ENCODE measurements around the gene CNR1.
"Not testable (repeated sequence)": the region's sequence is repeated elsewhere in the genome, so short reads cannot be mapped to it uniquely, and the experiment has no call there.

CNR1 gene

GRCh38 chr6:88201734-88202133, 35.6 kb upstream of the CNR1 start:
- not testable (repeated sequence) for H3K9ac ChIP-seq (ENCODE audit: low read depth, low read length, poor library complexity); H3K4me2 ChIP-seq (ENCODE audit: insufficient read depth, low read length, poor library complexity, severe bottlenecking); H3K27ac ChIP-seq (replicated peaks; ENCODE audit: low read length); H2BK5ac ChIP-seq (ENCODE audit: low read length); H4K91ac ChIP-seq (ENCODE audit: low read depth, low read length, poor library complexity); H3K14ac ChIP-seq (ENCODE audit: low read length); H3K79me1 ChIP-seq (ENCODE audit: low read depth, low read length); H3K23ac ChIP-seq (ENCODE audit: low read depth, low read length, poor library complexity); H3K18ac ChIP-seq (ENCODE audit: low read length); H2BK12ac ChIP-seq (ENCODE audit: low read length); H2AFZ ChIP-seq (ENCODE audit: low read length); H3K27me3 ChIP-seq (ENCODE audit: control insufficient read depth in 3 of 3, insufficient read depth in 3 of 3, low read depth in 1 of 3, low read length in 3 of 3); H2AK5ac ChIP-seq (ENCODE audit: low read depth, low read length); H4K8ac ChIP-seq (ENCODE audit: low read depth, low read length); H3K4me1 ChIP-seq (ENCODE audit: control insufficient read depth in 2 of 2, insufficient read depth in 1 of 2, low read depth in 1 of 2, low read length in 2 of 2); H3K36me3 ChIP-seq (replicated peaks in 1 of 2; ENCODE audit: control insufficient read depth in 2 of 2, insufficient read depth in 2 of 2, low read length in 2 of 2); DNase-seq (ENCODE audit: low spot score); H2BK15ac ChIP-seq (ENCODE audit: low read length); H3K9me3 ChIP-seq (replicated peaks in 1 of 2; ENCODE audit: control insufficient read depth in 2 of 2, insufficient read depth in 1 of 2, low read depth in 1 of 2, low read length in 2 of 2); H3K4me3 ChIP-seq (ENCODE audit: low read length in 2 of 2); H3K4ac ChIP-seq (ENCODE audit: low read length); H2BK120ac ChIP-seq (ENCODE audit: low read depth, low read length)

GRCh38 chr6:88184921-88185320, 18.8 kb upstream of the CNR1 start:
- no peak overlapping the region for H2BK12ac ChIP-seq (ENCODE audit: low read length)
- no peak for DNase-seq (ENCODE audit: low spot score)
- no peak overlapping the region for H3K4me3 ChIP-seq (ENCODE audit: low read length in 2 of 2)
- H4K91ac ChIP-seq (ENCODE audit: low read depth, low read length, poor library complexity) = no peak overlapping the region
- no peak overlapping the region for H2AFZ ChIP-seq (ENCODE audit: low read length)
- H3K14ac ChIP-seq (ENCODE audit: low read length) = no peak overlapping the region
- H4K8ac ChIP-seq (ENCODE audit: low read depth, low read length) = no peak overlapping the region
- no peak overlapping the region for H3K9ac ChIP-seq (ENCODE audit: low read depth, low read length, poor library complexity)
- no peak overlapping the region for H3K18ac ChIP-seq (ENCODE audit: low read length)
- H3K79me1 ChIP-seq (ENCODE audit: low read depth, low read length) = no peaks in the 10 kb centered on the region
- H2BK15ac ChIP-seq (ENCODE audit: low read length) = no peak overlapping the region
- WGBS, 2 donors (ENCODE audit: extremely low coverage in 2 of 2, insufficient read length in 2 of 2, insufficient replicate concordance in 1 of 2) = no CpG with 5 or more reads among the region's 4 CpGs
- H3K27ac ChIP-seq (replicated peaks; ENCODE audit: low read length) = no peak overlapping the region
- H3K36me3 ChIP-seq (replicated peaks in 1 of 2; ENCODE audit: control insufficient read depth in 2 of 2, insufficient read depth in 2 of 2, low read length in 2 of 2) = no peaks in the 10 kb centered on the region
- H3K27me3 ChIP-seq (ENCODE audit: control insufficient read depth in 3 of 3, insufficient read depth in 3 of 3, low read depth in 1 of 3, low read length in 3 of 3) = no peaks in the 10 kb centered on the region
- H2AK5ac ChIP-seq (ENCODE audit: low read depth, low read length) = no peak overlapping the region
- no peak overlapping the region for H2BK5ac ChIP-seq (ENCODE audit: low read length)
- no peaks in the 10 kb centered on the region for H3K4me1 ChIP-seq (ENCODE audit: control insufficient read depth in 2 of 2, insufficient read depth in 1 of 2, low read depth in 1 of 2, low read length in 2 of 2)
- H3K9me3 ChIP-seq (replicated peaks in 1 of 2; ENCODE audit: control insufficient read depth in 2 of 2, insufficient read depth in 1 of 2, low read depth in 1 of 2, low read length in 2 of 2) = no peaks in the 10 kb centered on the region
- no peak overlapping the region for H3K4me2 ChIP-seq (ENCODE audit: insufficient read depth, low read length, poor library complexity, severe bottlenecking)
- no peak overlapping the region for H2BK120ac ChIP-seq (ENCODE audit: low read depth, low read length)
- no peak overlapping the region for H3K4ac ChIP-seq (ENCODE audit: low read length)
- H3K23ac ChIP-seq (ENCODE audit: low read depth, low read length, poor library complexity) = no peak overlapping the region

GRCh38 chr6:88183471-88183870, 17.3 kb upstream of the CNR1 start:
- Histone ChIP-seq H3K9me3 (replicated peaks in 1 of 2; ENCODE audit: control insufficient read depth in 2 of 2, insufficient read depth in 1 of 2, low read depth in 1 of 2, low read length in 2 of 2) (no peaks in the 10 kb centered on the region), H3K18ac (ENCODE audit: low read length) (no peak overlapping the region), H2AK5ac (ENCODE audit: low read depth, low read length) (no peak overlapping the region), H3K4me2 (ENCODE audit: insufficient read depth, low read length, poor library complexity, severe bottlenecking) (no peak overlapping the region), H4K8ac (ENCODE audit: low read depth, low read length) (no peak overlapping the region), H3K4me1 (ENCODE audit: control insufficient read depth in 2 of 2, insufficient read depth in 1 of 2, low read depth in 1 of 2, low read length in 2 of 2) (no peaks in the 10 kb centered on the region), H4K91ac (ENCODE audit: low read depth, low read length, poor library complexity) (no peak overlapping the region), H3K27me3 (ENCODE audit: control insufficient read depth in 3 of 3, insufficient read depth in 3 of 3, low read depth in 1 of 3, low read length in 3 of 3) (no peaks in the 10 kb centered on the region), H2BK15ac (ENCODE audit: low read length) (no peak overlapping the region), H2AFZ (ENCODE audit: low read length) (no peak overlapping the region), H2BK12ac (ENCODE audit: low read length) (no peak overlapping the region), H3K4me3 (ENCODE audit: low read length in 2 of 2) (no peak overlapping the region), H3K9ac (ENCODE audit: low read depth, low read length, poor library complexity) (no peak overlapping the region), H3K36me3 (replicated peaks in 1 of 2; ENCODE audit: control insufficient read depth in 2 of 2, insufficient read depth in 2 of 2, low read length in 2 of 2) (no peaks in the 10 kb centered on the region), H3K27ac (replicated peaks; ENCODE audit: low read length) (no peak overlapping the region), H3K14ac (ENCODE audit: low read length) (no peak overlapping the region), H2BK5ac (ENCODE audit: low read length) (no peak overlapping the region), H3K4ac (ENCODE audit: low read length) (no peak overlapping the region), H3K79me1 (ENCODE audit: low read depth, low read length) (no peaks in the 10 kb centered on the region), H2BK120ac (ENCODE audit: low read depth, low read length) (no peak overlapping the region), H3K23ac (ENCODE audit: low read depth, low read length, poor library complexity) (no peak overlapping the region)
- no peak for DNase-seq (ENCODE audit: low spot score)
- no CpG with 5 or more reads among the region's 2 CpGs for WGBS, 2 donors (ENCODE audit: extremely low coverage in 2 of 2, insufficient read length in 2 of 2, insufficient replicate concordance in 1 of 2)

GRCh38 chr6:88179692-88180091, 13.5 kb upstream of the CNR1 start:
- H2BK120ac ChIP-seq (ENCODE audit: low read depth, low read length) = no peak overlapping the region
- no peak overlapping the region for H3K27ac ChIP-seq (replicated peaks; ENCODE audit: low read length)
- no peaks in the 10 kb centered on the region for H3K79me1 ChIP-seq (ENCODE audit: low read depth, low read length)
- no peaks in the 10 kb centered on the region for H3K36me3 ChIP-seq (replicated peaks in 1 of 2; ENCODE audit: control insufficient read depth in 2 of 2, insufficient read depth in 2 of 2, low read length in 2 of 2)
- no peaks in the 10 kb centered on the region for H3K9me3 ChIP-seq (replicated peaks in 1 of 2; ENCODE audit: control insufficient read depth in 2 of 2, insufficient read depth in 1 of 2, low read depth in 1 of 2, low read length in 2 of 2)
- no peak overlapping the region for H3K23ac ChIP-seq (ENCODE audit: low read depth, low read length, poor library complexity)
- H2AFZ ChIP-seq (ENCODE audit: low read length) = no peak overlapping the region
- H4K8ac ChIP-seq (ENCODE audit: low read depth, low read length) = no peak overlapping the region
- no peak overlapping the region for H3K9ac ChIP-seq (ENCODE audit: low read depth, low read length, poor library complexity)
- H2AK5ac ChIP-seq (ENCODE audit: low read depth, low read length) = no peak overlapping the region
- no peak overlapping the region for H4K91ac ChIP-seq (ENCODE audit: low read depth, low read length, poor library complexity)
- H3K27me3 ChIP-seq (ENCODE audit: control insufficient read depth in 3 of 3, insufficient read depth in 3 of 3, low read depth in 1 of 3, low read length in 3 of 3) = no peaks in the 10 kb centered on the region
- no peak for DNase-seq (ENCODE audit: low spot score)
- no peak overlapping the region for H2BK5ac ChIP-seq (ENCODE audit: low read length)
- no peak overlapping the region for H3K4me3 ChIP-seq (ENCODE audit: low read length in 2 of 2)
- H3K4me2 ChIP-seq (ENCODE audit: insufficient read depth, low read length, poor library complexity, severe bottlenecking) = no peak overlapping the region
- H3K14ac ChIP-seq (ENCODE audit: low read length) = no peak overlapping the region
- no peak overlapping the region for H2BK15ac ChIP-seq (ENCODE audit: low read length)
- WGBS, 2 donors (ENCODE audit: extremely low coverage in 2 of 2, insufficient read length in 2 of 2, insufficient replicate concordance in 1 of 2) = no CpG with 5 or more reads among the region's 1 CpG
- H3K18ac ChIP-seq (ENCODE audit: low read length) = no peak overlapping the region
- no peaks in the 10 kb centered on the region for H3K4me1 ChIP-seq (ENCODE audit: control insufficient read depth in 2 of 2, insufficient read depth in 1 of 2, low read depth in 1 of 2, low read length in 2 of 2)
- no peak overlapping the region for H2BK12ac ChIP-seq (ENCODE audit: low read length)
- no peak overlapping the region for H3K4ac ChIP-seq (ENCODE audit: low read length)
